Activated CD8-positive, alpha-beta memory T cell treated with anti-CD3 and anti-CD28 coated beads, Interleukin-2, amount 50 U/mL, for 24 hours (primary cell): ENCODE measurements around the gene LDLR.
"Not testable (repeated sequence)": the region's sequence is repeated elsewhere in the genome, so short reads cannot be mapped to it uniquely, and the experiment has no call there.

ENCODE experiments used
- DNase-seq: peaks from one replicate; pipeline ENCODE4 v3.0.0-alpha.2; 2020; ENCODE audit errors: extremely low read depth

LDLR gene

DNA sequence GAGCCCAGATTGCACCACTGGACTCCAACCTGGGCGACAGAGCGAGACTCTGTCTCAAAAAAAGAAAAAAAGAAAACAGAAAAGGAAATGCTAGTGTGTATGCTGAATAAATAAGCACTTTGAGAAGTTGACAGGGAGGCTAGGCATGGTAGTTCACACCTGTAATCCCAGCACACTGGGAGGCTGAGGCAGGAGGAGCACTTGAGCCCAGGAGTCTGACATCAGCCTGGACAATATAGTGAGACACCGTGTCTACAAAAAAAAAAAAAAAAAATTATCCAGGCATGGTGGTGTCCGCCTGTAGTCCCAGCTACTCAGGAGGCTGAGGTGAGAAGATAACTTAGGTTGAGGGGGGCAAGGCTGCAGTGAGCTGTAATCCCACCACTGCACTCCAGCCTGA, 19.1 kb upstream of the LDLR start:
- no peak for DNase-seq

DNA sequence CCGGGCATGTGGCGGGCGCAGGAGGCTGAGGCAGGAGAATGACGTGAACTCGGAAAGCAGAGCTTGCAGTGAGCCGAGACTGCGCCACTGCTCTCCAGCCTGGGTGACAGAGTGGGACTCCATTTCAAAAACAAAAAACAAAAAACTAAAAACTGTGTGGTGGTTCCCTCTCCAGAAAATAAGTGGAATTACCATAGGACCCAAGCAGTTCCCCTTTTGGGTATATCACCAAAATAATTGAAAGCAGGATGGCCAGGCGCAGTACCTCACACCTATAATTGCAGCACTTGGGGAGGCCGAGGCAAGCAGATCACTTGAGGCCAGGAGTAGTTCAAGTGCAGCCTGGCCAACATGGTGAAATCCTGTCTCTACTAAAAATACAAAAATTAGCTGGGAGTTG, 15.7 kb upstream of the LDLR start:
- no peak for DNase-seq

DNA sequence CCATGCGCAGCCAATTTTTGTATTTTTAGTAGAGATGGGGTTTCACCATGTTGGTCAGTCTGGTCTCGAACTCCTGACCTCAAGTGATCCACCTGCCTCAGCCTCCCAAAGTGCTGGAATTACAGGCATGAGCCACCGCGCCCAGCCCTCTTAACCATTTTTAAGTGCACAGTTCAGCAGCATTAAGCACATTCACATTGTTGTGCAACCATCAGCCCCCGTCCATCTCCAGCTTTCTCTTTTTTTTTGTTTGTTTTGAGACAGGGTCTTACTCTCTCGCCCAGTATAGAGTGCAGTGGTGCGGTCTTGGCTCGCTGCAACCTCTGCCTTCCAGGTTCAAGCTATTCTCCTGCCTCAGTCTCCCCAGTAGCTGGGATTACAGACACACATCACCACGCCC, 12.5 kb upstream of the LDLR start:
- DNase-seq = not testable (repeated sequence)

DNA sequence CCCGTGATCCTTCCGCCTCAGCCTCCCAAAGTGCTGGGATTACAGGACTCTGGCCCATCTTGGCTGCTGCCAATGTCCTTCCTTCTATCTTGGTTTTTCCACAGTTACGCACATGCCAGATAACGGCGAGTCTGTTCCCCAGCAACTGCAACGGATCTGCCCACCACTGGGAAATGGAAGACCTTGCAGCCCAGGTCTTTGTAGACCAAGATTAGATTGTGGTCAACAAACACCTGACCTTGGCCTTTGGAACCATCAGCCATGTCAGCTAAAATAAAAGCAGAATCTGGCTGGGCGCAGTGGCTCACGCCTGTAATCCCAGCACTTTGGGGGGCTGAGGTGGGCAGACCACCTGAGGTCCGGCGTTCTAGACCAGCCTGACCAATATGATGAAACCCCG, 10.4 kb upstream of the LDLR start:
- no peak for DNase-seq

DNA sequence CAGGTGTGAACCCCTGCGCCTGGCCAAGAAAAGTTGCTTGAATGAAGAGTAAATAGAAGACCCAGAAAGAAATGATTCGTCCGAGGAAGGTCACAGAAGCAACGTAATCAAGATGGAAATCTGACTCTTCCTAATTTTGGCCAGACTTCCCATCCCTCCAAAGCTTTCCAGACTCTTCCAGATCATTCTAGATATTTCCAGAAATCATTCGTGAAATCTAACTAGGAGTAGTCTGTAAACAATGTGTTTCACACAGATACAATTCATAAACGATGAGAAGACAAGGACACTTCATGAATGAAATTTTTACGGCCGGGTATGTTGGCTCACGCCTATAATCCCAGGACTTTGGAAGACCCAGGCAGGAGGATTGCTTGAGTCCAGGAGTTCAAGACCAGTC, 9.3 kb upstream of the LDLR start:
- no peak for DNase-seq

DNA sequence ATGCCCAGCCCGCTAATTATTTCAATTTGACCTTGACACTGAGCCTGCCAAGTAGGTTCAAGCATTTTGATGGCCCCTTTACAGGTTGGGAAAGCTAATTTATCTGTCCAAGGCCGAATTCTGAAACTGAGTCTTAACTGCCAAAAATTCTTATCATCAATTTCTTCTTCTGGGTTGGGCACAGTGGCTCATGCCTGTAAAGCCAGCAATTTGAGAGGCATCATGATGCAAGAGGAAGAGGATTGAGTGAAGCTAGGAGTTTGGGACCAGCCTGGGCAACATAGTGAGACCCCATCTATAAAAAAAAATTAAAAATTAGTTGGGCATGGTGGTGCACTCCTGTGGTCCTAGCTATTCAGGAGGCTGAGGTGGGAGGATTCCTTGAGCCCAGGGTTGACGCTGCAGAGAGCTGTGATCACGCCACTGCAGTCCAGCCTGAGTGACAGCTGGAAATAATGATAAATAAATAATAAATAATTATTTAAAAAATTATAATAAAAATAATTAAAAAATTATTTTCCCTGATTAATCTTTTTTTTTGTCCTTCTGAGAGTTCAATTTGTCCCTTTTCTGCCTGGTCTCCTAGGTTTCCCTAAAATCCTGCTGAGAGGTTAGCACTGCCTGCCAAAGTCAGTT, 1.3 kb upstream of the LDLR start:
- DNase-seq = no peak

DNA sequence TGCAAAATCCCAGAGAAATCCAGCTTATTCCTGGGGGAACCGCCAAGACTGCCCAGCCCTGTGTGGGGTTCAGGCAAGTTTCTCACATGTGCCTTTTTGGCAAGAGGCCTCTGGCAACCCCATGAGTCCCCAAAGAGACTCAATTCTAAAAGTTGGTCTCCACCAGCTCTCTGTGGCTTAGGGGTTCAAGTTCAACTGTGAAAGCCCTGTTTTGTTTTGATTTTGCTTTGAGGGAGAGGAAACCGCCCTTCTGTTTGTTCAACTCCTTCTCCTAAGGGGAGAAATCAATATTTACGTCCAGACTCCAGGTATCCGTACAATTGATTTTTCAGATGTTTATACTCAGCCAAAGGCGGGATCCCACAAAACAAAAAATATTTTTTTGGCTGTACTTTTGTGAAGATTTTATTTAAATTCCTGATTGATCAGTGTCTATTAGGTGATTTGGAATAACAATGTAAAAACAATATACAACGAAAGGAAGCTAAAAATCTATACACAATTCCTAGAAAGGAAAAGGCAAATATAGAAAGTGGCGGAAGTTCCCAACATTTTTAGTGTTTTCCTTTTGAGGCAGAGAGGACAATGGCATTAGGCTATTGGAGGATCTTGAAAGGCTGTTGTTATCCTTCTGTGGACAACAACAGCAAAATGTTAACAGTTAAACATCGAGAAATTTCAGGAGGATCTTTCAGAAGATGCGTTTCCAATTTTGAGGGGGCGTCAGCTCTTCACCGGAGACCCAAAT, 583 bp upstream of the LDLR start:
- no peak for DNase-seq

DNA sequence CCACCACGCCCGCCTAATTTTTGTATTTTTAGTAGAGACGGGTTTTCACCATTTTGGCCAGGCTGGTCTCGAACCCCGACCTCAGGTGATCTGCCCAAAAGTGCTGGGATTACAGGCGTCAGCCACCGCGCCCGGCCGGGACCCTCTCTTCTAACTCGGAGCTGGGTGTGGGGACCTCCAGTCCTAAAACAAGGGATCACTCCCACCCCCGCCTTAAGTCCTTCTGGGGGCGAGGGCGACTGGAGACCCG, 676 bp downstream of the LDLR start:
- not testable (repeated sequence) for DNase-seq

DNA sequence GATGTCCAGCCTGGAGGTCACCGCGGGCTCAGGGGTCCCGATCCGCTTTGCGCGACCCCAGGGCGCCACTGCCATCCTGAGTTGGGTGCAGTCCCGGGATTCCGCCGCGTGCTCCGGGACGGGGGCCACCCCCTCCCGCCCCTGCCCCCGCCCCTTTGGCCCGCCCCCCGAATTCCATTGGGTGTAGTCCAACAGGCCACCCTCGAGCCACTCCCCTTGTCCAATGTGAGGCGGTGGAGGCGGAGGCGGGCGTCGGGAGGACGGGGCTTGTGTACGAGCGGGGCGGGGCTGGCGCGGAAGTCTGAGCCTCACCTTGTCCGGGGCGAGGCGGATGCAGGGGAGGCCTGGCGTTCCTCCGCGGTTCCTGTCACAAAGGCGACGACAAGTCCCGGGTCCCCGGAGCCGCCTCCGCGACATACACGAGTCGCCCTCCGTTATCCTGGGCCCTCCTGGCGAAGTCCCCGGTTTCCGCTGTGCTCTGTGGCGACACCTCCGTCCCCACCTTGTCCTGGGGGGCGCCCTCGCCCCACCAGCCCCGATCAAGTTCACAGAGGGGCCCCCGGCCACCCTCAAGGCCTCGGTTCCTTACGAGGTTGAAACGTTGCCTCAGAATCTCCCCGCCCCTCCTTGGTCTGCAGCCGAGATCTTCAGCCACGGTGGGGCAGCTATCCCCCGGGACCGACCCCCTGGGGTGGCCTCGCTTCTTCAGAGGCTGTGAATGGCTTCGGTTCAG, 1.2 kb downstream of the LDLR start:
- peak; percentile 92 for DNase-seq

DNA sequence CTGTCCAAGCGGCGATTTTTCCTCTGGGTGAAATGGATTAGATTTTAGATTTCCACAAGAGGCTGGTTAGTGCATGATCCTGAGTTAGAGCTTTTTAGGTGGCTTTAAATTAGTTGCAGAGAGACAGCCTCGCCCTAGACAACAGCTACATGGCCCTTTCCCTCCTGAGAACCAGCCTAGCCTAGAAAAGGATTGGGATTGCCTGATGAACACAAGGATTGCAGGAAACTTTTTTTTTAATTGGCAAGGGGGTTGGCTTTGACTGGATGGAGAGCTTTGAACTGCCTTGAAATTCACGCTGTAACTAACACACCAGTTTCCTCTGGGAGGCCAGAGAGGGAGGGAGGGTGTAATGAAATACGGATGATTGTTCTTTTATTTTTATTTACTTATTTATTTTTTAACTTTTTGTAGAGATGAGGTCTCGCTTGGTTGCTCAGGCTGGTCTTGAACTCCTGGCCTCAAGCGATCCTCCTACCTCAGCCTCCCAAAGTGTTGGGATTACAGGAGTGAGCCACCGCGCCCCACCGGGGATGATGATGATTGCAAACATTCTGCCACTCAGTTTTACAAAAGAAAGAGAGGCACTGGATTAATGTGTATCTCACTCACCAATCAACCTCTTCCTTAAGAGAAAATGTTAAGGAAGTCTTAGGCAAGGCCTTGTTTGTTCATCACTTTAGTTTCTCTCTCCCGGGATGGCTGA, 1.9 kb downstream of the LDLR start:
- DNase-seq = no peak

DNA sequence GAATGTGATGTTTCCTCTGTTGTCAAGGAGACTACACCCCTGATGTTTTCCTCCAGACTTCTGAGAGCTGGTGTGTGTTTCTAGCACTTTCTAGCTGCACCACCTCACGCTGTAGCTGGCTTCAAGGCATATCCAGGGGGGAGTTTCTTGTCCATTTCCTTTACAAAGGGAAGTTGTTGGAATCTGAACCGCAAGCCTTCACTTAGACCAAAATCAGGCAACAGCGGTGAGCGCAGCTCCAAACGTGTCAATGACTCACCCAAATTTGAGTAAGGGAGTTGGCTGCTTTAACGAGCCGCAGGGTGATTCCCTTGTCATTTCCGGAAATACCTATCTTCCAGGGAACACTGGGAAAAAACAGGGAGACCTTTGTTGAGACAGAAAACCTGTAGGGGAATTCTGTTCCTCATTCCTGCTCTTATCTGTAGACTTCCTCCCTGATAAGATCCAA, 2.5 kb downstream of the LDLR start:
- no peak for DNase-seq

DNA sequence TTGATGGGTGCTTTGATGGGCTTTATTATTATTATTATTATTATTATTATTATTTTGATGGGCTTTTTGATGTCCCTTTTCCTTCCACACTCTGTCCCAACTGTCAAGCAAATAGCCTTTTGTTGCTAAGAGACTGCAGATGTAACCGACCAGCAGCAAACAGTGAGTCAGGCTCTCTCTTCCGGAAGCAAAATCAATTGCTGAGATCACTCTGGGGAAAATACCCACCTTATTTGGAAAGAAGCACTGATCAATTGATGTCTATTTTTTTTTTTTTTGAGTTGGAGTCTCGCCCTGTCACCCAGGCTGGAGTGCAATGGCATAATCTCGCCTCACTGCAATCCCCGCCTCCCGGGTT, 2.9 kb downstream of the LDLR start:
- no peak for DNase-seq

DNA sequence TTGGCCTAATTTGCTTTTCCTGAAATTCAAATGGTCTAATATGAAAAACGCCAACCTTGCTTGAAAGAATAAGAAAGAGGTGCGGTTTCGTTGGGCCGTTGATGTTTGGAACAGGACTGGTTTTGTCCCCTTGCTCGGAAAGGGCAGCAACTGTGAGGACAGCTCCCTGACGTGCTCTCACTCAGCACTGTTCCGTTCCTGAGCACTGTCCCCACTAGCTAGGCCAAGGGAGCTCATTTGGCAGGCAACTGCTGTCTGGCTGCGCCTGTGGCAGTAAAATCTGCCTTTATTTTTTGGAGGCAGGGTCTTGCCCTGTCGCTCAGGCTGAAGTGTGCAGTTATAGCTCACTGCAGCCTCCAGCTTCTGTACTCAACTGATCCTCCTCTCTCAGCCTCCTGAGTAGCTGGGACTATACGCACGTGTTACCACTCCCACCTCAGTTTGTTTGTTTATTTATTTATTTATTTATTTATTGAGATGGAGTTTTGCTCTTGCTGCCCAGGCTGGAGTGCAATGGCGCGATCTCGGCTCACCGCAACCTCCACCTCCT, 4.5 kb downstream of the LDLR start:
- DNase-seq = no peak

DNA sequence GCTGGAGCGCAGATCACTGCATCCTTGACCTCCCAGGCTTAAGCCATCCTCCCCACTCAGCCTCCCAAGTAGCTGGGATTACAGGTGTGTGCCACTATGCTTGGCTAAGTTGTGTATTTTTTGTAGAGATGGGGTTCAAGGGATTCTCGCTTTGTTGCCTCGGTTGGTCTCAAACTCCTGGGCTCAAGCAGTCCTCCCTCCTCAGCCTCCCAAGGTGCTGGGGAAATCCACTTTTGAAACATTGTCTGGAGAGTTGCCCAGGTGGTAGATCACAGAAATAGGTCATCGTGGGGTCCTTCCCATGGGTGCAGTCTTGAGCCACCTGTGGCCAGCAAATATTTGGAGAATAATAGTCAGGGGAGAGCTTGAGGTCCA, 5.2 kb downstream of the LDLR start:
- no peak for DNase-seq

DNA sequence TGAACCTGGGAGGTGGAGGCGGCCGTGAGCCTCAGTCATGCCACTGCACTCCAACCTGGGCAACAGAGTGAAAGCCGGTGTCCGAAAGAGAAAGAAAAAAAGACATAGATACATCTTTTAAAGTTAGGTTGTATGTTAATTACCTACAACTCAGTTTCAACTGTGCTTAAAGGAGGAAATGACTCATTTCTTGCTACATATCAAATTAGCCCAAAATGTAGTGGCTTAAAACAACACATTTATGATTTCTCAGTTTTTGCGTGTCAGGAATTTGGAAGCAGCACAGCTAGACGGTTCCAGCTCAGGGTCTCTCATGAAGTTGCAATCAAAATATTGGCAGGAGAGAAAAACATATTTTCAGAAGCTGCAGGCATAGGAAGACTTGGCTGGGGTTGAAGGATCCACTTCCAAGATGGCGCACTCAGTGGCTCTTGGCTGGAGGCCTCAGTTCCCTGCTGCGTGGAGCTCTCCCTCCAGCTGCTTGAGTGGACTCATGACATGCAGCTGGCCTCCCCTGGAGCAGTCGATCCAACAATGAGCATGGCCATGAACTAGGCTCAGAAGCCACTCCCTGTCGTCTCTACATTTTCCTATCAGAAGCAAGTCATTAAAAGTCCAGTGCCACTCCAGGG, 7.1 kb downstream of the LDLR start:
- DNase-seq = no peak

DNA sequence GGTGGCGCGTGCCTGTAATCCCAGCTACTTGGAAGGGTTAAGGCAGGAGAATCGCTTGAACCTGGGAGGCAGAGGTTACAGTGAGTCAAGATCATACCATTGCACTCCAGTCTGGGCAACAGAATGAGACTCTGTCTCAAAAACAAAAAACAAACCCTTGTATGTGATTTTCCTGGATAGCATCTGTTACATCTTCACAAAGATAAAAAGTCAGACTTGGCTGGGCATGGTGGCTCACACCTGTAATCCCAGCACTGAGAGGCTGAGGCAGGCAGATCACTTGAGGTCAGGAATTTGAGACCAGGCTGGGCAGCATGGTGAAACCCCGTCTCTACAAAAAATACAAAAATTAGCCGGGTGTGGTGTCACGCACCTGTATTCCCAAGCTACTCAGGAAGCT, 8.1 kb downstream of the LDLR start:
- DNase-seq = not testable (repeated sequence)

DNA sequence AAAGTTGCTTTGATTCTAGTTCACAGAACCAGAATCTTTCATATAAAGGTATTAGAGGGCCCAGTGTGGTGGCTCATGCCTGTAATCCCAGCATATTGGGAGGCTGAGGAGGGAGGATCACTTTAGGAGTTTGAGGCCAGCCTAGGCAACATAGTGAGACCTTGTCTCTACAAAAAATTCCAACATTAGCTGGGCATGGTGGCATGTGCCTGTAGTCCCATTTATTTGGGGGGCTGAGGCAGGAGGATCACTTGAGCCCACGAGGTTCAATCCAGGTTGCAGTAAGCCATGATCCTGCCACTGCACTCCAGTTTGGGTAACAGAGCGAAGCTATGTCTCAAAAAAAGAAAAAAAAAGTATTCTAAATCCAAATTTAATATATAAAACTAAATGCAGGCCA, 9.1 kb downstream of the LDLR start:
- no peak for DNase-seq

DNA sequence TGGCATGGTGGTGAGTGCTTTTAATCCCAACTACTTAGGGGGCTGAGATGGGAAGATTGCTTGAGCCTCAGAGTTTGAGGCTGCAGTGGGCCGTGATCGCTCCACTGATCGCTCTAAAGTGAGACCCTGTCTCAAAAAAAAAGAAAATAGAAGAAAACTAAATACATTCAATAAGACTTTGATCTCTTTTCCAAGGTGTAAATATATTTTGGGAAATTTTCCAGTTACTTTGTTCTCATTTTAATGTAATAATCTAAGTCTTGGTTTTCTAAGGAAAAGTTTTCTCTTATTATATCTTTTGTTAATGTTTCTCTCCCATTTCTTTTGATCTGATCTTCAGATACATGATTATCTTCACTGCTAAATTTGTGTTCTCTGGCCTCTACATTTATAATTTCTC, 9.6 kb downstream of the LDLR start:
- no peak for DNase-seq

DNA sequence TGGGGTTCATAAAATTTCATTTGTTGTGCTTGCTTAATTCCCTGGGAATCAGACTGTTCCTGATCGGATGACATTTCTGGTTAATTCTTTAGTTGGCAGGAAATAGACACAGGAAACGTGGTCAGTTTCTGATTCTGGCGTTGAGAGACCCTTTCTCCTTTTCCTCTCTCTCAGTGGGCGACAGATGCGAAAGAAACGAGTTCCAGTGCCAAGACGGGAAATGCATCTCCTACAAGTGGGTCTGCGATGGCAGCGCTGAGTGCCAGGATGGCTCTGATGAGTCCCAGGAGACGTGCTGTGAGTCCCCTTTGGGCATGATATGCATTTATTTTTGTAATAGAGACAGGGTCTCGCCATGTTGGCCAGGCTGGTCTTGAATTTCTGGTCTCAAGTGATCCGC, 10.8 kb downstream of the LDLR start:
- DNase-seq = no peak

DNA sequence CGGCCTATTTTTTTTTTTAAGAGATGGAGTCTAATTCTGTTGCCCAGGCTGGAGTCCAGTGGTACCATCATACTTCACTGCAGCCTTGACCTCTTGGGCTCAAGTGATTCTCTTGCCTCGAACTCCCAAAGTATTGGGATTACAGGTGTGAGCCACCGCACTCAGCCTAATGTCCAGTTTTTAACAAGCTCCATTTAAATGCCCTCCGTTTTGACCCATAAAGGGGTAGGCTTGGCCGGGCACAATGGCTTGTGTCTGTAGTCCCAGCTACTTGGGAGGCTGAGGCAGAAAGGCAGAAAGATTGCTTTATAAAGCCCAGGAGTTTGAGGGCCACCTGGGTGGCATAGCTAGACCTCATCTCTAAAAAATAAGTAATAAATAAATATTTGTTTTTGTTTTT, 11.8 kb downstream of the LDLR start:
- no peak for DNase-seq

DNA sequence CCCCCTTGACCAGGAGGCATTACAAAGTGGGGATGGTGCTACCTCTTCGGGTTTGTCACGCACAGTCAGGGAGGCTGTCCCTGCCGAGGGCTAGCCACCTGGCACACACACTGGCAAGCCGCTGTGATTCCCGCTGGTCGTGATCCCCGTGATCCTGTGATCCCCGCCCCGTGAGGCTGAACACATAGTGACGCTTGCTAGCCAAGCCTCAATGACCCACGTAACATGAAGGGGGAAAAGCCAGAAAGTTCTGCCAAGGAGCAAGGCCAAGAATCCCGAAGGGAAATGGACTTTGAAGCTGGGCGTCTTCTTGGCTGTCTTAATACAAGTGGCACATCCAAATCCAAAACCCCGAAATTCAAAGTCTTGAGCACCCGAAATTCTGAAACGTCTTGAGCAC, 13.7 kb downstream of the LDLR start:
- no peak for DNase-seq

DNA sequence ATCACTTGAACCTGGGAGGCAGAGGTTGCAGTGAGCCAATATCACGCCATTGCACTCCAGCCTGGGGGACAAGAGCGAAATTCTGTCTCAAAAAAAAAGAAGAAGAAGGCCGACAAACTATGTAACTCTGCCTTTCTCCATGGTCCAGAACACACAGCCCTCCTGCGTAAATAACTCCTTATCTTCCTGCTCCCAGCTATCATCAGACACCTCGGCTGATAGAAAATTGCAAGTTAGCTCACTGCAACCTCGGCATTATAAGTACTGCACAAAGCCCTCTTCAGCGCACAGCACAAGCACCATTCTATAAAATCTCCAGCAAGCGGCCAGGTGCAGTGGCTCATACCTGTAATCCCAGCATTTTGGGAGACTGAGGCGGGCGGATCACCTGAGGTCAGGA, 14.4 kb downstream of the LDLR start:
- DNase-seq = not testable (repeated sequence)
